Activated CD8-positive, alpha-beta memory T cell treated with anti-CD3 and anti-CD28 coated beads, Interleukin-2, amount 50 U/mL, for 1 hour (primary cell): ENCODE measurements around the gene RAB11FIP3.
"Not testable (repeated sequence)": the region's sequence is repeated elsewhere in the genome, so short reads cannot be mapped to it uniquely, and the experiment has no call there.

Source experiments
- DNase-seq: peaks from one replicate; pipeline ENCODE4 v3.0.0-alpha.2; 2020; ENCODE audit errors: extremely low read depth

The RAB11FIP3 gene

GRCh38 chr16:494676-495075, 69.2 kb downstream of the RAB11FIP3 start:
- DNase-seq = not testable (repeated sequence)

- DNase-seq = no peak
These were observed 69.8 kb downstream of the RAB11FIP3 start for GRCh38 chr16:495127-495748.

GRCh38 chr16:496097-496886, 70.8 kb downstream of the RAB11FIP3 start:
- no peak for DNase-seq

- DNase-seq = no peak
These were observed 71.8 kb downstream of the RAB11FIP3 start for GRCh38 chr16:497258-497657.

GRCh38 chr16:499924-500323, 74.5 kb downstream of the RAB11FIP3 start:
- DNase-seq = no peak

GRCh38 chr16:500709-501108, 75.3 kb downstream of the RAB11FIP3 start:
- DNase-seq = no peak

- DNase-seq = no peak
These were observed 76.9 kb downstream of the RAB11FIP3 start for GRCh38 chr16:502179-502943.

GRCh38 chr16:503150-504071, 78.0 kb downstream of the RAB11FIP3 start:
- no peak for DNase-seq

GRCh38 chr16:505479-506245, 80.2 kb downstream of the RAB11FIP3 start:
- DNase-seq = no peak

- no peak for DNase-seq
These were observed 80.7 kb downstream of the RAB11FIP3 start for GRCh38 chr16:506246-506546.

- DNase-seq = not testable (repeated sequence)
These were observed 82.1 kb downstream of the RAB11FIP3 start for GRCh38 chr16:507527-507926.

- DNase-seq = no peak
These were observed 82.5 kb downstream of the RAB11FIP3 start for GRCh38 chr16:507996-508395.

- DNase-seq = no peak
These were observed 83.7 kb downstream of the RAB11FIP3 start for GRCh38 chr16:508884-509736.

- no peak for DNase-seq
These were observed 84.8 kb downstream of the RAB11FIP3 start for GRCh38 chr16:510066-510825.

GRCh38 chr16:512802-513201, 87.4 kb downstream of the RAB11FIP3 start:
- DNase-seq = no peak

- DNase-seq = no peak
These were observed 88.5 kb downstream of the RAB11FIP3 start for GRCh38 chr16:513950-514349.

GRCh38 chr16:515175-515938, 89.9 kb downstream of the RAB11FIP3 start:
- no peak for DNase-seq

GRCh38 chr16:515939-516226, 90.4 kb downstream of the RAB11FIP3 start:
- DNase-seq = no peak

- DNase-seq = no peak
These were observed 90.9 kb downstream of the RAB11FIP3 start for GRCh38 chr16:516301-516700.
